GM18858 (cell line): ENCODE measurements around the gene TP53TG3F.
"Not testable (repeated sequence)": the region's sequence is repeated elsewhere in the genome, so short reads cannot be mapped to it uniquely, and the experiment has no call there.

Experiments
- ATAC-seq: cut with Tn5 transposase; IDR thresholded peaks from one replicate; pipeline ENCODE4 v1.9.1; 2021; ENCODE audit not compliant: unreplicated experiment

TP53TG3F gene

GRCh38 chr16:33459312-33459711 is at the start of gene TP53TG3F:
Gene TP53TG3F (plus strand): TSS chr16:33459612. CDS start chr16:33459680, 68 bp downstream.
- ATAC-seq, result not testable (repeated sequence)

- not testable (repeated sequence) for ATAC-seq
These were observed 32.2 kb downstream of the TP53TG3F start for GRCh38 chr16:33491611-33492010.

DNA sequence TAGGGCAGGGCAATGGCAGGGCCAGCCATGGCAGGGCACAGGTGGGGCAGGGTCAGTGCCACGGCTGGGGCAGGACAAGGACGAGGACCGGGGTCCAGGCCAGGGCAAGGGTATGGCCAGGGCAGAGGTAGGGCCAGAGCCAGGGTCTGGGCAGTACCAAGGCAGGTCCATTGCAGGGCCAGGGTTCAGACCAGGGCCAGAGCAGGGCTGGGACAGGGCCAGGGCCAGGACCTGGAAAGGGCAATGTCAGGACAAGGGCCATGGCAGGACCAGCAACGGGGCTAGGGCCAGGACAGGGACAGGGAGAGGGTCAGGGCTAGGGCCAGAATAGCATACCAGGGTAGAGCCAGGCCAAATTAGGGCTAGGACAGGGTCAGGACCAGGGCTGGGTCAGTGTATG is 47.8 kb downstream of the TP53TG3F start:
- not testable (repeated sequence) for ATAC-seq

DNA sequence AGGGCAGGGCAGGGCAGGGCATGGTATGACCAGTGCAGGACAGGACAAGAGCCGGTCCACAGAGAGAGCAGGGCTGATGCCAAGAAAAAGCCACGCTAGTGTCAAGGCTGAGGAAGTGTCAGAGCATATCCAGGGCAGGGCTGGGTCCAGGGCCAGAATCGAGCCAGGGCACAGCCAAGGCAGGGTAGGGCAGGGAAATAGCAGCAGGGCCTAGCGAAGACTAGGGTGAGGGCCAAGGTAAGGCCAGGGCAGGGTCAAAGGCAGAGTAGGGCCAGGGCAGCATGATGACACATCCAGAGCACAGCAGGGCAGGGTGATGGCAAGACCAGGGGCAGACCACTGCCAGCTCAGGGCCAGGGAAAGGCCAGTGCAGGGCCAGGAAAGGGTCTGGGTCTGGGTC is 49.7 kb downstream of the TP53TG3F start:
- not testable (repeated sequence) for ATAC-seq

DNA sequence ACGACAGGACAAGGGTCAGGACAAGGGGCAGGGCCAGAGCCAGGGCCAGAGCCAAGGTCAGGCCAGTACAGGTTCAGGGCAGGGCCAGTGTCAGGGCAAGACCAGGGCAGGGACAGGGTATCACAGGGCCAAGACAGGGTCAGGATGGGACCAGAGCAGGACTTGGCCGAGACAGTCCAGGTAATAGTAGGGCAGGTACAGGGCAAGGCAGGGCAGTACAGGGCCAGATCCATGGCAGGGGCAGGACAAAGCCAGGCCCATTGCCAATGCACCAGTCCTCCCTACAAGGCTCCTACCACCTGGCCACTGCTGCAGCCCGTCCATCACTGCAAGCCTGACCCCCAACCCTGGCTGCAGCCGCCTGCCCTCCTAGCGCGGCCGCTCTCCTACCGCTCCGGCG is 50.5 kb downstream of the TP53TG3F start:
- not testable (repeated sequence) for ATAC-seq
